SU-DHL-6 (cell line): ENCODE results near the gene FLNB.

Experiments used
- CTCF ChIP-seq: fragments of 200-600 bp; sonication (generic); IDR thresholded peaks from one replicate; pipeline ENCODE4 v1.5.1; 2017; ENCODE audit warnings: antibody characterized with exemption, mild to moderate bottlenecking, low read length, moderate library complexity; ENCODE audit not compliant: insufficient read depth, poor library complexity, severe bottlenecking
- EZH2phosphoT487 ChIP-seq: fragments of 200-600 bp; sonication (generic), shearing (Covaris generic); conservative IDR thresholded peaks from 2 replicates; pipeline ENCODE4 v1.6.1; 2018; ENCODE audit warnings: mild to moderate bottlenecking, antibody characterized with exemption, low read length, moderate library complexity, mixed read lengths

GRCh38 chr3:58198804-58199203 is 190.6 kb downstream of the FLNB start:
- TF ChIP-seq CTCF: no peak
- no peak for TF ChIP-seq EZH2phosphoT487
